B cell (primary cell): ENCODE data around the gene INSR. TPM values are rescaled to one million over a fixed set of nuclear protein-coding genes. Genes with fewer than 3 reads are reported as not detected.

ENCODE experiments used
- ATAC-seq: fragments of 200-7000 bp; cut with Tn5 transposase; one replicate; pipeline ENCODE4 v1.10.0; 2021; ENCODE audit warnings: low read depth, mild to moderate bottlenecking, moderate number of reproducible peaks, moderate library complexity
- CTCF ChIA-PET: fragments of 350-600 bp; sonication (Branson Sonifier 250); formaldehyde crosslinking; loops from one replicate; lab custom pipeline; 2021; ENCODE audit warnings: antibody characterized with exemption, inconsistent platforms; lab: Charles Lee
- POLR2A ChIA-PET: fragments of 350-600 bp; sonication (Branson Sonifier 250); formaldehyde crosslinking; loops from one replicate; lab custom pipeline; 2021; ENCODE audit warnings: antibody characterized with exemption; lab: Charles Lee
- DNase-seq: peaks from one replicate; pipeline ENCODE4 v3.0.0; 2013
- H2AFZ ChIP-seq: 2 replicates; pipeline ENCODE4 v1.6.1; 2012; ENCODE audit warnings: mild to moderate bottlenecking, low read depth, low read length; ENCODE audit not compliant: insufficient read depth, poor library complexity, severe bottlenecking
- H3K27ac ChIP-seq, 2 donors: 1 replicate in 1 of 2; 2 replicates in 1 of 2; pipeline ENCODE4 v1.5.1; 2012 to 2013; ENCODE audit warnings: low read length in 2 of 2, mild to moderate bottlenecking in 2 of 2, moderate library complexity in 1 of 2
- H3K27me3 ChIP-seq, 4 experiments: fragments of 200-600 bp in 1 of 4; sonication (generic) in 1 of 4; replicated peaks in 1 of 4; 1 replicate in 2 of 4; 2 replicates in 2 of 4; pipeline versions ENCODE4 v1.6.1 to v1.7.0; 2013 to 2016; ENCODE audit warnings: low read length in 3 of 4, mild to moderate bottlenecking in 2 of 4, mixed read lengths in 1 of 4, moderate library complexity in 1 of 4; ENCODE audit not compliant: insufficient read depth in 4 of 4, control insufficient read depth in 3 of 4; ENCODE audit errors: control extremely low read depth in 1 of 4
- H3K36me3 ChIP-seq, 2 experiments: replicated peaks in 1 of 2; 1 replicate in 1 of 2; 2 replicates in 1 of 2; pipeline versions ENCODE4 v1.6.1 to v1.7.1; 2013; ENCODE audit warnings: low read length in 1 of 2; ENCODE audit not compliant: insufficient read depth in 2 of 2, control insufficient read depth in 1 of 2; ENCODE audit errors: control extremely low read depth in 1 of 2, extremely low read depth in 1 of 2
- H3K4me1 ChIP-seq, 2 donors: fragments of 200-600 bp in 1 of 2; sonication (generic) in 1 of 2; 1 replicate in 1 of 2; 2 replicates in 1 of 2; pipeline versions ENCODE4 v1.5.1 to v1.6.1; 2013 to 2017; ENCODE audit warnings: low read length in 2 of 2; ENCODE audit not compliant: control insufficient read depth in 2 of 2, insufficient read depth in 2 of 2
- H3K4me2 ChIP-seq: replicated peaks from 2 replicates; pipeline ENCODE3; 2012; ENCODE audit warnings: mild to moderate bottlenecking, low read depth, low read length; ENCODE audit not compliant: poor library complexity, severe bottlenecking
- H3K4me3 ChIP-seq, 5 experiments: fragments of 200-600 bp in 1 of 5; sonication (generic) in 1 of 5; 1 replicate in 3 of 5; 2 replicates in 2 of 5; pipeline versions ENCODE4 v1.5.1 to v1.7.0; 2011 to 2016; ENCODE audit warnings: low read length in 4 of 5, mild to moderate bottlenecking in 4 of 5, low read depth in 2 of 5, control low read depth in 1 of 5, moderate library complexity in 1 of 5; ENCODE audit not compliant: insufficient read depth in 1 of 5; ENCODE audit errors: control extremely low read depth in 1 of 5, extremely low read depth in 1 of 5
- H3K79me2 ChIP-seq: fragments of 200-600 bp; sonication (generic); one replicate; pipeline ENCODE4 v1.6.0; 2016; ENCODE audit warnings: low read length; ENCODE audit not compliant: control insufficient read depth, insufficient read depth
- H3K9ac ChIP-seq: fragments of 200-600 bp; sonication (generic); 2 replicates; pipeline ENCODE4 v1.6.1; 2017; ENCODE audit warnings: mild to moderate bottlenecking, low read length, moderate library complexity
- H3K9me3 ChIP-seq, 3 donors: one replicate each; pipeline versions ENCODE4 v1.6.1 to v1.7.1; 2013; ENCODE audit warnings: low read length in 2 of 3; ENCODE audit not compliant: control insufficient read depth in 2 of 3, insufficient read depth in 1 of 3; ENCODE audit errors: control extremely low read depth in 1 of 3
- H4K20me1 ChIP-seq: 2 replicates; pipeline ENCODE4 v1.6.0; 2012; ENCODE audit warnings: mild to moderate bottlenecking, low read length; ENCODE audit not compliant: insufficient read depth, control insufficient read depth, poor library complexity, severe bottlenecking
- H3K27ac Mint-ChIP-seq: one replicate; pipeline ENCODE4 v1.8.0; 2021; ENCODE audit warnings: mixed read lengths
- H3K27me3 Mint-ChIP-seq: one replicate; pipeline ENCODE4 v1.8.0; 2021; ENCODE audit warnings: mixed read lengths
- H3K4me1 Mint-ChIP-seq: one replicate; pipeline ENCODE4 v1.8.0; 2021; ENCODE audit warnings: mixed read lengths
- H3K4me3 Mint-ChIP-seq: one replicate; pipeline ENCODE4 v1.8.0; 2021; ENCODE audit warnings: mixed read lengths
- H3K9me3 Mint-ChIP-seq: one replicate; pipeline ENCODE4 v1.8.0; 2022; ENCODE audit warnings: mixed read lengths; ENCODE audit not compliant: insufficient read depth
- EZH2 ChIP-seq: IDR thresholded peaks from 2 replicates; pipeline ENCODE4 v1.6.1; 2012; ENCODE audit warnings: borderline replicate concordance, low read depth, mild to moderate bottlenecking, moderate library complexity, low read length; ENCODE audit not compliant: insufficient read depth, poor library complexity, severe bottlenecking
- WGBS: methylation state at CpG from one replicate; pipeline ENCODE4 v1.1.5; 2013; ENCODE audit warnings: missing lambda C conversion rate; ENCODE audit not compliant: insufficient coverage; 5-methylcytosine and 5-hydroxymethylcytosine counted together
- intact Hi-C: fragments of 100-400 bp; cut with micrococcal nuclease; formaldehyde crosslinking; loops from one replicate; pipeline ENCODE4 v1.10.0; 2022
- polyA plus RNA-seq: library from polyadenylated mRNA; depleted of rRNA; stranded (reverse); fragments of >200 nt; gene quantifications from 2 replicates; pipeline ENCODE4 v1.2.3, GENCODE V29; 2012
- total RNA-seq, 2 donors: library from RNA; stranded (reverse); fragments of 120-200 nt in 1 of 2; gene quantifications; 1 replicate in 1 of 2; 2 replicates in 1 of 2; pipeline versions ENCODE4 v1.2.3 to v1.2.4, GENCODE V29; 2013 to 2022
- TF ChIP-seq, protein P1 (sequence below): fragments of 200-600 bp; IDR thresholded peaks from one replicate; pipeline ENCODE4 v1.8.0; 2022; ENCODE audit warnings: antibody characterized with exemption, mild to moderate bottlenecking

The INSR gene
- total and polyA plus RNA-seq, 2 donors (not counting 1 experiment from before 2014, with no cell fraction given): 1.4 to 6.3 TPM

DNA sequence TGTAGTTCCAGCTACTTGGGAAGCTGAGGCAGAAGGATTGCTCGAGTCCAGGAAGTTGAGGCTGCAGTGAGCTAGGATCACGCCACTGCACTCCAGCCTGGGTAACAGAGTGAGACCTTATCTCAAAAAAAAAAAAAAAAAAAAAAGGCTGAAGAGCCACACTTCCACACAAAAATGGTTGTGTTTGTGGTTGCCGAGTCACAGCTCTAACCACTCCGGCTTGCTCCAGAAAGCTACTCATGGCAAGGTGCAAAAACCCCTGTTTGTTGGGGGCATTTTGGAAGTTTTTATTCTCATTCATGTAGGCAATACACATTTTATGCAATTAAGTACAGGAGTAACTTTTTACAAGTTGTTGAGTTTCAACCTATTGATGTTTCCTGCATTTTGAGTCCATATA, 93.5 kb downstream of the INSR start:
- Histone ChIP-seq H3K4me1 (peaks cover 11 to 19% of the 10 kb centered on the region in 2 donors), H3K9me3 (no peaks in the 10 kb centered on the region), H3K79me2 (peaks cover 7% of the 10 kb centered on the region), H3K9ac (no peak overlapping the region), H2AFZ (no peak overlapping the region), H4K20me1 (no peaks in the 10 kb centered on the region), H3K4me3 (no peak overlapping the region), H3K27me3 (no peaks in the 10 kb centered on the region), H3K36me3 (no peaks in the 10 kb centered on the region), H3K27ac (no peak overlapping the region), H3K4me2 (no peak overlapping the region)
- Mint-ChIP-seq H3K4me3 (no peak overlapping the region), H3K27me3 (peaks cover 4% of the 10 kb centered on the region), H3K9me3 (no peaks in the 10 kb centered on the region), H3K27ac (no peak overlapping the region), H3K4me1 (peaks cover 21% of the 10 kb centered on the region)
- no peak for DNase-seq
- POLR2A ChIA-PET: no interaction called here
- CTCF ChIA-PET: interaction anchor here (0.6 to 1.1 kb wide), 3 partner anchors 19 to 237 kb away, joined by 3 read pairs; no protein-coding TSS in a partner anchor
- WGBS: 80% methylated on average over 1 of the region's 4 CpGs
- TF ChIP-seq, protein P1, sequence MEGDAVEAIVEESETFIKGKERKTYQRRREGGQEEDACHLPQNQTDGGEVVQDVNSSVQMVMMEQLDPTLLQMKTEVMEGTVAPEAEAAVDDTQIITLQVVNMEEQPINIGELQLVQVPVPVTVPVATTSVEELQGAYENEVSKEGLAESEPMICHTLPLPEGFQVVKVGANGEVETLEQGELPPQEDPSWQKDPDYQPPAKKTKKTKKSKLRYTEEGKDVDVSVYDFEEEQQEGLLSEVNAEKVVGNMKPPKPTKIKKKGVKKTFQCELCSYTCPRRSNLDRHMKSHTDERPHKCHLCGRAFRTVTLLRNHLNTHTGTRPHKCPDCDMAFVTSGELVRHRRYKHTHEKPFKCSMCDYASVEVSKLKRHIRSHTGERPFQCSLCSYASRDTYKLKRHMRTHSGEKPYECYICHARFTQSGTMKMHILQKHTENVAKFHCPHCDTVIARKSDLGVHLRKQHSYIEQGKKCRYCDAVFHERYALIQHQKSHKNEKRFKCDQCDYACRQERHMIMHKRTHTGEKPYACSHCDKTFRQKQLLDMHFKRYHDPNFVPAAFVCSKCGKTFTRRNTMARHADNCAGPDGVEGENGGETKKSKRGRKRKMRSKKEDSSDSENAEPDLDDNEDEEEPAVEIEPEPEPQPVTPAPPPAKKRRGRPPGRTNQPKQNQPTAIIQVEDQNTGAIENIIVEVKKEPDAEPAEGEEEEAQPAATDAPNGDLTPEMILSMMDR: no peak
- TF ChIP-seq EZH2: no peak
- no peak for ATAC-seq
- intact Hi-C loops: no loop called here

DNA sequence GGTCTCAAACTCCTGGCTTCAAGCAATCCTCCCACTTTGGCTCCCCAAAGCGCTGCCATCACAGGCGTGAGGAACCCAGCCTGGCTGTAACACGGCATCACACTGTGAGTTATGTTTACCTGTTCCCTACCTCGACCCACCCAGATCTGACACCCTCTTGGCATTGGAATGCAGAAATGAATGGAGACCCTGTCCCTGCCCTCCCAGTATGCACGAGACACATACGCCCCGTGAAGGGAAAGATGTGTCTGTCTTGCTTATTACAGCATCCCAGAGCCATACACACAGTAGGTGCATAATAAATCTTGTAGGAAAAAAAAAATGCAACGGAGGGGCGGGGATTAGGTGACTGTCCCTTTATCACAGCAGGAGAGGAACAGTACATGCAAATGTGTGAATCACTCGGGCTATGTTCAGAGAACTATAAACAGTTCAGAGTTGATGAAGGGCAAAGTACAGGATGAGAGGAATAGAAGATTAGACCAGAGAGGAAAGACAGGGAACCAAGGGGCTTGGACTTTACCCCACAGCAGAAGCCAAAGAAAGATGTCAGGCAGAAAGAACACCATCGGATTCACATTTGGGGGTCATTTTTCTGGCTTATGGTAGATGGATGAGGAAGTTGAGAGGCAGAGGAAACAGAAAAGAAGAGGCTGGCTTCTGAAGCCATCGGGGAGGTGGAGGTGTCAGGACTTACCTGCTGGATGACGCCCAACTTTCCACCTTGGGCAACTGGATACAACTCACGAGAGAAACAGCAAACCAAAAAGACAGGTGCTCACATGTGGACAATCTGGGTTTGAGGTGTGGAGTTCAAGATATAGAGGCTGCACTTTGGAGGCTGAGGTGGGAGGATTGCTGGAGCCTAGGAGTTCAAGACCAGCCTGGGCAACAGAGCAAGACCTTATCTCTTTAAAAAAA, 94.3 kb downstream of the INSR start:
- H2AFZ ChIP-seq: no peak overlapping the region
- no peaks in the 10 kb centered on the region for H3K27me3 ChIP-seq
- Mint-ChIP-seq H3K27ac (peak overlapping the region; percentile 1), H3K27me3 (peaks cover 4% of the 10 kb centered on the region), H3K9me3 (no peaks in the 10 kb centered on the region), H3K4me1 (peaks cover 21% of the 10 kb centered on the region), H3K4me3 (peak overlapping the region; percentile 13)
- TF ChIP-seq, protein P1: no peak
- TF ChIP-seq EZH2: no peak
- H3K4me3 ChIP-seq: no peak overlapping the region
- H3K4me2 ChIP-seq: no peak overlapping the region
- no peak overlapping the region for H3K27ac ChIP-seq
- no peaks in the 10 kb centered on the region for H3K36me3 ChIP-seq
- intact Hi-C loops: loop anchor here (5.0 to 10.0 kb wide), 2 partner anchors 103 to 1105 kb away; partner anchors contain the start of gene CD320
- H3K79me2 ChIP-seq: no peaks in the 10 kb centered on the region
- WGBS: 76% methylated on average over 7 of the region's 14 CpGs
- no peaks in the 10 kb centered on the region for H4K20me1 ChIP-seq
- no peaks in the 10 kb centered on the region for H3K9me3 ChIP-seq
- DNase-seq (no peak), ATAC-seq (no peak)
- ChIA-PET CTCF (interaction anchor here (0.6 to 1.2 kb wide), 4 partner anchors 18 to 142 kb away, joined by 3 to 5 read pairs (median 4); no protein-coding TSS in a partner anchor), POLR2A (interaction anchor here (0.6 to 0.7 kb wide), 2 partner anchors 44 to 126 kb away, joined by 3 to 11 read pairs; no protein-coding TSS in a partner anchor)
- peaks cover 11 to 19% of the 10 kb centered on the region in 2 donors for H3K4me1 ChIP-seq
- H3K9ac ChIP-seq: no peak overlapping the region
